ENCODE data around the gene BPIFB2.

The BPIFB2 gene

DNA sequence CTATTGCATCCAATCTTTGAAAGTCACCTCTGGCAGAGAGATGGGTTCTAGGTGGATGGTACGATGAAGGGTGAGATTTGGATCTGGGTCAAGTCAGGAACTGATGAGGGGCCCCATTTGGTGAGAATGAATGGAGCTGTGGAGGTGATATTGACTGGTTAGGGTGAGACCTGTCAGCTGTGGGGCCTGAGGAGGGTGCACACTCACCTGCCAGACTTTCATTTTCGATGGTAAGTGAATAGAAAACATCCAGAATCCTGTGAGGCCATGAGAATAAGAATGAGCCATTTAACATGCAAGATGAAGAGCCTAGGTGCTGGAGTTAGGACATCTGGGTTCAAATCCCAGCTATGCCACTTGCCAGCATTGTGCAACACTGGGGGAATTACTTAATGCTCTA lies 10.1 kb upstream of the BPIFB2 start:
- TF ChIP-seq, protein P1, sequence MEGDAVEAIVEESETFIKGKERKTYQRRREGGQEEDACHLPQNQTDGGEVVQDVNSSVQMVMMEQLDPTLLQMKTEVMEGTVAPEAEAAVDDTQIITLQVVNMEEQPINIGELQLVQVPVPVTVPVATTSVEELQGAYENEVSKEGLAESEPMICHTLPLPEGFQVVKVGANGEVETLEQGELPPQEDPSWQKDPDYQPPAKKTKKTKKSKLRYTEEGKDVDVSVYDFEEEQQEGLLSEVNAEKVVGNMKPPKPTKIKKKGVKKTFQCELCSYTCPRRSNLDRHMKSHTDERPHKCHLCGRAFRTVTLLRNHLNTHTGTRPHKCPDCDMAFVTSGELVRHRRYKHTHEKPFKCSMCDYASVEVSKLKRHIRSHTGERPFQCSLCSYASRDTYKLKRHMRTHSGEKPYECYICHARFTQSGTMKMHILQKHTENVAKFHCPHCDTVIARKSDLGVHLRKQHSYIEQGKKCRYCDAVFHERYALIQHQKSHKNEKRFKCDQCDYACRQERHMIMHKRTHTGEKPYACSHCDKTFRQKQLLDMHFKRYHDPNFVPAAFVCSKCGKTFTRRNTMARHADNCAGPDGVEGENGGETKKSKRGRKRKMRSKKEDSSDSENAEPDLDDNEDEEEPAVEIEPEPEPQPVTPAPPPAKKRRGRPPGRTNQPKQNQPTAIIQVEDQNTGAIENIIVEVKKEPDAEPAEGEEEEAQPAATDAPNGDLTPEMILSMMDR (conservative IDR thresholded peaks at IDR 0.05; ENCODE audit: low read length) = no peak
- no peak for DNase-seq (ENCODE audit: low read depth)
- H3K4me3 ChIP-seq (ENCODE audit: low read length) = no peak overlapping the region

- TF ChIP-seq, protein P1 (conservative IDR thresholded peaks at IDR 0.05; ENCODE audit: low read length) = no peak
- no peak overlapping the region for H3K4me3 ChIP-seq (ENCODE audit: low read length)
- DNase-seq (ENCODE audit: low read depth) = no peak
Measured at GRCh38 chr20:32999603-33000250, 7.8 kb upstream of the BPIFB2 start.

- TF ChIP-seq, protein P1 (conservative IDR thresholded peaks at IDR 0.05; ENCODE audit: low read length) = no peak
- no peak overlapping the region for H3K4me3 ChIP-seq (ENCODE audit: low read length)
- DNase-seq (ENCODE audit: low read depth) = no peak
Measured at GRCh38 chr20:33000802-33001466, 6.6 kb upstream of the BPIFB2 start.

GRCh38 chr20:33002087-33002808 lies 5.3 kb upstream of the BPIFB2 start:
- TF ChIP-seq, protein P1 (conservative IDR thresholded peaks at IDR 0.05; ENCODE audit: low read length) = no peak
- DNase-seq (ENCODE audit: low read depth) = no peak

GRCh38 chr20:33004141-33004751 lies 3.3 kb upstream of the BPIFB2 start, which contains the start of gene SUN5:
Gene SUN5 (minus strand): TSS chr20:33004433. CDS start chr20:33004340, 93 bp downstream.
- H3K4me3 ChIP-seq (ENCODE audit: low read length) = no peak within 1 kb of the TSS
- DNase-seq (ENCODE audit: low read depth) = no peak
- TF ChIP-seq, protein P1 (conservative IDR thresholded peaks at IDR 0.05; ENCODE audit: low read length) = no peak

More at GRCh38 chr20:33002087-33002808, 5.3 kb upstream of the BPIFB2 start:
- no peak overlapping the region for H3K4me3 ChIP-seq (ENCODE audit: low read length)

GRCh38 chr20:33005132-33005566 lies 2.4 kb upstream of the BPIFB2 start:
- no peak overlapping the region for H3K4me3 ChIP-seq (ENCODE audit: low read length)
- DNase-seq (ENCODE audit: low read depth) = no peak
- TF ChIP-seq, protein P1 (conservative IDR thresholded peaks at IDR 0.05; ENCODE audit: low read length) = peak; percentile 35

Measured in AG10803 (cell line).